ENCODE measurements around the gene PHAF1.

DNA sequence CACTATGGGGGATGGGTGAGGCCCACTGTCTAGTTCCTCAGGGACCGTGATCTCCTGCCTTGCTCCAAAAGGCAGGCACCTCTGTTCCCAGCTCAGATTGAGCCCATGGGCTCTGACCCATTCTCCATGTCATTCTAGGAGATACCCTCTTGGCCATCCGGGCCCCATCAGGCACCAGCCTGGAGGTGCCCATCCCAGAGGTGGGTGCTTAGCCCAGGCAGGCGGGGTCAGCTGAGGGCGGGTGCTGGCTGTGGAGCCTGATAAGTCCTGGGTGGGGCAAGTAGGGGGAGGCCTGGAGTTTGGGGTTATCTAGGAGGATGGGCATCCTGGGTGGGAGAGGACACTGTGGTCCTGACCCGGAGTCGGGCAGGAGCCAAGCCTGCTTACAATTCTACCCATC lies 84.5 kb downstream of the PHAF1 start:
- TF ChIP-seq RAD21 (conservative IDR thresholded peaks at IDR 0.05) (no peak), EP300 (conservative IDR thresholded peaks at IDR 0.05; ENCODE audit: poor library complexity, severe bottlenecking) (no peak)
- TF ChIP-seq, protein P1, sequence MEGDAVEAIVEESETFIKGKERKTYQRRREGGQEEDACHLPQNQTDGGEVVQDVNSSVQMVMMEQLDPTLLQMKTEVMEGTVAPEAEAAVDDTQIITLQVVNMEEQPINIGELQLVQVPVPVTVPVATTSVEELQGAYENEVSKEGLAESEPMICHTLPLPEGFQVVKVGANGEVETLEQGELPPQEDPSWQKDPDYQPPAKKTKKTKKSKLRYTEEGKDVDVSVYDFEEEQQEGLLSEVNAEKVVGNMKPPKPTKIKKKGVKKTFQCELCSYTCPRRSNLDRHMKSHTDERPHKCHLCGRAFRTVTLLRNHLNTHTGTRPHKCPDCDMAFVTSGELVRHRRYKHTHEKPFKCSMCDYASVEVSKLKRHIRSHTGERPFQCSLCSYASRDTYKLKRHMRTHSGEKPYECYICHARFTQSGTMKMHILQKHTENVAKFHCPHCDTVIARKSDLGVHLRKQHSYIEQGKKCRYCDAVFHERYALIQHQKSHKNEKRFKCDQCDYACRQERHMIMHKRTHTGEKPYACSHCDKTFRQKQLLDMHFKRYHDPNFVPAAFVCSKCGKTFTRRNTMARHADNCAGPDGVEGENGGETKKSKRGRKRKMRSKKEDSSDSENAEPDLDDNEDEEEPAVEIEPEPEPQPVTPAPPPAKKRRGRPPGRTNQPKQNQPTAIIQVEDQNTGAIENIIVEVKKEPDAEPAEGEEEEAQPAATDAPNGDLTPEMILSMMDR (IDR thresholded peaks at IDR 0.05; ENCODE audit: poor library complexity, severe bottlenecking): no peak

All from neural cell (in vitro differentiated cells).